H54 (cell line): ENCODE results near the gene HSPB6.

Experiments
- DNase-seq: peaks from one replicate; pipeline ENCODE4 v3.0.0; 2011; ENCODE audit warnings: low spot score, mixed read lengths; ENCODE audit not compliant: insufficient read length
- FAIRE-seq: peaks from 3 replicates; lab custom pipeline; 2011; peaks lifted over from hg19 to GRCh38; lab: Jason Lieb, UNC
- POLR2A ChIP-seq: IDR thresholded peaks from 2 replicates; pipeline ENCODE4 v1.6.1; 2011; ENCODE audit warnings: low read depth, mild to moderate bottlenecking, low read length

HSPB6 gene

GRCh38 chr19:35740423-35741202 is 16.2 kb downstream of the HSPB6 start:
- FAIRE-seq (peak; percentile 57), DNase-seq (peak; percentile 100)
- peak; percentile 49 for TF ChIP-seq POLR2A

- FAIRE-seq (no peak), DNase-seq (no peak)
- TF ChIP-seq POLR2A, result no peak
These were observed 16.8 kb downstream of the HSPB6 start for GRCh38 chr19:35740108-35740422.

GRCh38 chr19:35739275-35740107 is 17.3 kb downstream of the HSPB6 start:
- TF ChIP-seq POLR2A, result no peak
- DNase-seq (no peak), FAIRE-seq (no peak)

- DNase-seq, result no peak
- FAIRE-seq, result no peak
- no peak for TF ChIP-seq POLR2A
These were observed 18.0 kb downstream of the HSPB6 start for GRCh38 chr19:35738887-35739229.

- FAIRE-seq, result no peak
- TF ChIP-seq POLR2A, result no peak
- no peak for DNase-seq
These were observed 18.6 kb downstream of the HSPB6 start for GRCh38 chr19:35738021-35738886.

- DNase-seq (no peak), FAIRE-seq (no peak)
- TF ChIP-seq POLR2A, result no peak
These were observed 19.6 kb downstream of the HSPB6 start for GRCh38 chr19:35736913-35737886.

- FAIRE-seq (no peak), DNase-seq (no peak)
- no peak for TF ChIP-seq POLR2A
These were observed 21.9 kb downstream of the HSPB6 start for GRCh38 chr19:35734889-35735288.

- no peak for DNase-seq
- no peak for TF ChIP-seq POLR2A
- no peak for FAIRE-seq
These were observed 22.6 kb downstream of the HSPB6 start for GRCh38 chr19:35734273-35734672.

- FAIRE-seq, result no peak
- TF ChIP-seq POLR2A, result no peak
These were observed 23.4 kb downstream of the HSPB6 start for GRCh38 chr19:35733180-35734125.

GRCh38 chr19:35732540-35733179 is 24.2 kb downstream of the HSPB6 start:
- FAIRE-seq (no peak), DNase-seq (no peak)
- no peak for TF ChIP-seq POLR2A

More at GRCh38 chr19:35733180-35734125, 23.4 kb downstream of the HSPB6 start:
- no peak for DNase-seq

GRCh38 chr19:35731779-35732405 is 24.9 kb downstream of the HSPB6 start:
- FAIRE-seq (no peak), DNase-seq (no peak)
- TF ChIP-seq POLR2A, result no peak
